Adrenal gland (tissue), 5 donors: Measurements from ENCODE around the gene ADCY1.

Experiments
- CTCF ChIP-seq, 6 experiments: fragments of 450-650 bp in 4 of 6; fragments of 200-600 bp in 2 of 6; sonication (generic) in 1 of 6; IDR thresholded peaks; 1 replicate in 5 of 6; 2 replicates in 1 of 6; pipeline versions ENCODE4 v1.5.1 to v1.8.0; 2016 to 2021; ENCODE audit warnings: antibody characterized with exemption in 6 of 6, mild to moderate bottlenecking in 2 of 6, moderate library complexity in 1 of 6
- POLR2A ChIP-seq, 2 donors: fragments of 450-650 bp; IDR thresholded peaks; one replicate each; pipeline ENCODE4 v1.6.1; 2017; ENCODE audit warnings: antibody characterized with exemption in 2 of 2, mild to moderate bottlenecking in 2 of 2, moderate library complexity in 1 of 2
- donor health status: DM: no; HTN: no; CAD: no.

DNA sequence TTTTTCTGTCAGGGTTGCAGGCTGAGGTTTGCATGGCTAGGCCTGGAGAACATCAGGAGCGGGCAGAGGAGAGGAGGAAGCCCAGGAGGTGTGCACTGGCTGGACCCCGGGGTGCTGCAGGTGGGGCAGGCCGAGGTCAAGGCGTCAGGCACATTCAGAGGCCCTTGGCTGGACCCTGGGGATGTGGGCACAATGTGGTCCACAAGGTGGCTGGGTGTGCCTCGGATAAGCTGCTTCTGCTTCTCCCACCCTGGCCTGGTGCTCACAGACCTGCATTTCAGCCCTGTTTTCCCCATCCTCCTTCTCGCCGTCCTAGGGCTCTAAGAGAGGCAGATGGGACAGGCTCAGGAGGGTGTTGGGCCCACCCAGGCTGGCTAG lies 108.2 kb downstream of the ADCY1 start:
- TF ChIP-seq POLR2A (IDR thresholded peaks at IDR 0.05) = no peak
- no peak for TF ChIP-seq CTCF (IDR thresholded peaks at IDR 0.05)
